ENCODE results near the gene ZNF423.

The ZNF423 gene

DNA sequence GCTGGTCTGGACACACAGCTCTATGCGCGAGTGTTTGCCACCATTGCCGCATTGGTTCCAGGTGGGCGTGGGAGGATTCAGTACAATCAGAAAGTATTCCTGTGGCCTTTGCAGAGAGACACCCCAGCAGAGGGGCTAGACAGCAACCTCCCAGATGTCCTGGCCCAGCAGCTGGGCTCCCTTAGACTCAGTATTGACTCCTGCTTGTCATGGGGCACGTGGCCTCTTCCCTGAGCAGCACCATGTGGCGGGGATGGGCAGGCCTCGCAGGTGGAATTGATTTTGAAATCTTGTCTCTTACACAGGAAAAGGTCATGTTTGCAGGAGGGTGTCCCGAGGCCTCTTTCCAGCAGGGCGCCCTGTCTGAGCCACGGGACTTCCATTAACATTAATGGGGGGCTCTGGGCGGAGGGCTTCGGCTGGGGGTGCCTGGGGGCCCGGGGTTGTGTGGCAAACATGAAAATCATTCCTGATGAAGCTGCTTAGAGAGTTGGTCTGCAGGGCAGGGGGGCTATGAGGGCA is 385.9 kb downstream of the ZNF423 start:
- Histone ChIP-seq H3K4me1 (ENCODE audit: control insufficient read depth, insufficient read depth, low read length, poor library complexity, severe bottlenecking) (no peaks in the 10 kb centered on the region), H3K9me3 (ENCODE audit: control insufficient read depth, low read length) (no peaks in the 10 kb centered on the region), H3K27ac (ENCODE audit: low read depth, low read length, severe bottlenecking) (no peak overlapping the region), H3K4me3 (ENCODE audit: extremely low read depth, insufficient read depth, low read length, poor library complexity, severe bottlenecking) (no peak overlapping the region), H3K36me3 (ENCODE audit: control insufficient read depth, insufficient read depth, low read length) (no peaks in the 10 kb centered on the region)
- 90 to 96% methylated on average over 10 to 11 of the region's 13 CpGs for WGBS, 2 experiments (ENCODE audit: insufficient coverage in 2 of 2)

DNA sequence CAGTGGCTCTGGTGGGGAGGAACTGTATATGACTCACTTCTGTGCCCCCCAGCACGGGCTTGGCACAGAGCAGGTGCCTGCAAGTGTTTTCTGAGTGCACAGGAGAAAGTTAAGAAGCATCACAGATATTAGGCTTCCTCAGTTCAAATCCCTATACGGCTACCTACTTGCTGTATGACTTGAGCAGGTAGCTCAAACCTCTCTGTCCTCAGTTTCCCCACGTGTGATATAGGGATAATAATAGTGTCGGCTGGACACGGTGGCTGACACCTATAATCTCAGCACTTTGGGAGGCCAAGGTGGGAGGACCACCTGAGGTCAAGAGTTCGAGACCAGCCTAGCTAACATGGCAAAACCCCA is 386.6 kb downstream of the ZNF423 start:
- Histone ChIP-seq H3K27ac (ENCODE audit: low read depth, low read length, severe bottlenecking) (no peak overlapping the region), H3K9me3 (ENCODE audit: control insufficient read depth, low read length) (no peaks in the 10 kb centered on the region), H3K36me3 (ENCODE audit: control insufficient read depth, insufficient read depth, low read length) (no peaks in the 10 kb centered on the region), H3K4me3 (ENCODE audit: extremely low read depth, insufficient read depth, low read length, poor library complexity, severe bottlenecking) (no peak overlapping the region), H3K4me1 (ENCODE audit: control insufficient read depth, insufficient read depth, low read length, poor library complexity, severe bottlenecking) (no peaks in the 10 kb centered on the region)
- WGBS, 2 experiments (ENCODE audit: insufficient coverage in 2 of 2): 84 to 94% methylated on average over 3 to 4 of the region's 6 CpGs

DNA sequence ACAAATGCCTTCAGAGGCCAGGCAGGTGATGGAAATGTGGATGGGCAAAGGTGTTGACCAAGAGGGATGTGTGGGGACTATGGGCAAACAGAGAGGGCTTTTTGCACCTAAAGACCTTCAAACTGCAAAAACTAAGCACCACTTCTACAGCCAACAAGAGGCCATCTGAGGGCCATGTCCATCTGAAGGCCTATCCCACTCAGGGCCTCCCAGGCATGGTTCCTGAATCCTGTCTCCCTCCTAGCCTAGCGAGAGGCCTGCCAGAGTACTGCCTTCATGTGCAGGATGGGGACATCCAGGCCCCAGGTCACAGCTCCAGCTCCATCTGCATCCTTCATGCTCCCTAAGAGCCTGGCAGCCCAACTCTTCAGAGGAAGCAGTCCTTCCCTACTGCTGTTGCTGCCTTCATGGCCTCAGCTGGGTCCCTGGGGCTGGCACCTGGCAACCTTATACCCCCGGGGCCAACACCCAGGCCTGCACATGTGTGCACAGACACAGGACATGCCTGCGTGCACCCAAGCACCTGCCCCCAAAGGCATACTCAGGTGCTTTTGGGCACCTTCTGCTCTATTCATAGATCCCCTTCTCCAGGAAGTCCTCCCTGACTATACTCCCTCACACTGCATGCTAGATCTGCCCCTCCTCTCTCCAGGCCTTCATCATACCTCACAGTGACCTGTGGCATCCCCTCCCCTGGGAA is 387.2 kb downstream of the ZNF423 start:
- Histone ChIP-seq H3K4me3 (ENCODE audit: extremely low read depth, insufficient read depth, low read length, poor library complexity, severe bottlenecking) (no peak overlapping the region), H3K4me1 (ENCODE audit: control insufficient read depth, insufficient read depth, low read length, poor library complexity, severe bottlenecking) (no peaks in the 10 kb centered on the region), H3K36me3 (ENCODE audit: control insufficient read depth, insufficient read depth, low read length) (no peaks in the 10 kb centered on the region), H3K9me3 (ENCODE audit: control insufficient read depth, low read length) (no peaks in the 10 kb centered on the region), H3K27ac (ENCODE audit: low read depth, low read length, severe bottlenecking) (no peak overlapping the region)
- WGBS, 2 experiments (ENCODE audit: insufficient coverage in 2 of 2): 87 to 88% methylated on average over 3 of the region's 3 CpGs

DNA sequence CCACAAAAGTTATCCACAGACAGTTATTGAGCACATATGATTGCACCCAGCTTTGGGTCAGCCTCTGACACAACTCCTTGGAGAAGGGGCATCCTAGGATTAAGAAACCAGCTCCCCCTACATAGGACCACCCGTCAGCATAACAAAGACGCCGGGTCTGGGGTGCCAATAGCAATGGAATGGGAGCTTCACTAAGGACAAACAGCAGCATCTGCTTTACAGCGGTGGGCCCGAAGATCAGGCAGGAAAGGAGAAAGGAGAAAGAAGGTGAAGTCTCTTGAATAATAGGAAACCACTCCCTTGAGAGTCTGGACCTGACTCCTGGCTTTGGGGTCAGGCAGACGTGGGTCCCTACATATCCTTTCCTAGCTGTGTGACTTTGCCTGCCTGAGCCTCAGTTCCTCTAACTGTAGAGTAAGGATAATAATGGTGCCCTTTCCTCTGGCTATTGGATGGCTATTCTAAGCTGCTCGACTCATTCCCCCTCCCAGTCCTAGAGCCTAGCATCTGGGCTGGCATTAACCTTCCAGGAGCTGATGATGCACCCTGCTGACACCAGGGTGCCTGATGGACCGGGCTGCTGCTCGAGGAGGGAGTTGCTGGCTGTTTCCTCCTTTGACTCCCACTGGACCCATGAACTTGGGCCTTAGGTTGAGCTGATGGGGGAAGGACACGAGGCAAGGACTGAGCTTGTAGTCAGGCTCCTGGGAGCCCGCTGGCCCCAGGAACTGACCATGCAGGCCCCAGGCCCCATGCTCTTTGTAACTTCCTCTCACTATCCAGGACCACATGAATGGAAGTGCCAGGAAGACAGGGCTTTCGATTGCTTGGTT is 388.2 kb downstream of the ZNF423 start:
- no peaks in the 10 kb centered on the region for H3K9me3 ChIP-seq (ENCODE audit: control insufficient read depth, low read length)
- H3K27ac ChIP-seq (ENCODE audit: low read depth, low read length, severe bottlenecking): no peak overlapping the region
- 88 to 89% methylated on average over 8 to 10 of the region's 12 CpGs for WGBS, 2 experiments (ENCODE audit: insufficient coverage in 2 of 2)
- H3K36me3 ChIP-seq (ENCODE audit: control insufficient read depth, insufficient read depth, low read length): no peaks in the 10 kb centered on the region
- H3K4me1 ChIP-seq (ENCODE audit: control insufficient read depth, insufficient read depth, low read length, poor library complexity, severe bottlenecking): no peaks in the 10 kb centered on the region
- H3K4me3 ChIP-seq (ENCODE audit: extremely low read depth, insufficient read depth, low read length, poor library complexity, severe bottlenecking): no peak overlapping the region

DNA sequence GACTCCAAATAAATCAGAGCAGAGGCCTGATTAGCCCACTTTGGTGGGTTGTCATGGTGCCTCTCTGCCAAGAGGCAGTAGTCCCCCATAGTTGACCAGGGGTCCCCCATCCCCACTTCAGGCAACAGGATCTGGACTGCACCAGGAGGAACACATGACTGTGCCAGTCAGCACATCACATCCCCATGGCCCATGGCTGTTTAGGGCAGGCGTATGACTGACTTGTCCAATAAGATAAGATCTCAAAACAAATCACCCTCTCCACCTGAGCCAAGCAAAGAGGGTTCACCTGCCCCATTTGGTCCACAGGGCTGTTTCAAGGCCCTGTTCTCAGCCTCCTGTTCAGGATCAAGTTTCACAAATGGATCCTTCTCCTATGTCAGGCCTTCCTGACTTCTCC is 389.0 kb downstream of the ZNF423 start:
- H3K4me1 ChIP-seq (ENCODE audit: control insufficient read depth, insufficient read depth, low read length, poor library complexity, severe bottlenecking): no peaks in the 10 kb centered on the region
- no peak overlapping the region for H3K4me3 ChIP-seq (ENCODE audit: extremely low read depth, insufficient read depth, low read length, poor library complexity, severe bottlenecking)
- no peaks in the 10 kb centered on the region for H3K9me3 ChIP-seq (ENCODE audit: control insufficient read depth, low read length)
- 100% methylated on average over 1 of the region's 1 CpG for WGBS, 2 experiments (ENCODE audit: insufficient coverage in 2 of 2)
- H3K27ac ChIP-seq (ENCODE audit: low read depth, low read length, severe bottlenecking): no peak overlapping the region
- no peaks in the 10 kb centered on the region for H3K36me3 ChIP-seq (ENCODE audit: control insufficient read depth, insufficient read depth, low read length)

DNA sequence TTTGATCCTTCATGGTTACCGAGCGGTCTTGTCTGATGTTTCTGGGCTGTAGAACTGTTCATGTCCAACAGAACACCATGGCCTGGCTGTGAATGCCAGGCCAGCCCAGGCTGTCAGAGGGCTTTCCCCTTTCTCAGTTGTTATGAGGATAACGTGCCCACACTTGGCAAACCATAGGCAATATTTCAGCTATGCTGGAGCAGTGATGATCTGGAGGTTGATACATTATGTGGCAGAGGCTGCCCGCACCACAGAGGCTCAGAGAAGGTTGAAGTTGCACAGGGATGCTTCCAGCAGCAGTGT is 389.4 kb downstream of the ZNF423 start:
- H3K36me3 ChIP-seq (ENCODE audit: control insufficient read depth, insufficient read depth, low read length): no peaks in the 10 kb centered on the region
- no peaks in the 10 kb centered on the region for H3K4me1 ChIP-seq (ENCODE audit: control insufficient read depth, insufficient read depth, low read length, poor library complexity, severe bottlenecking)
- H3K27ac ChIP-seq (ENCODE audit: low read depth, low read length, severe bottlenecking): no peak overlapping the region
- no peaks in the 10 kb centered on the region for H3K9me3 ChIP-seq (ENCODE audit: control insufficient read depth, low read length)
- H3K4me3 ChIP-seq (ENCODE audit: extremely low read depth, insufficient read depth, low read length, poor library complexity, severe bottlenecking): no peak overlapping the region
- WGBS, 2 experiments (ENCODE audit: insufficient coverage in 2 of 2): 96 to 98% methylated on average over 3 of the region's 4 CpGs

DNA sequence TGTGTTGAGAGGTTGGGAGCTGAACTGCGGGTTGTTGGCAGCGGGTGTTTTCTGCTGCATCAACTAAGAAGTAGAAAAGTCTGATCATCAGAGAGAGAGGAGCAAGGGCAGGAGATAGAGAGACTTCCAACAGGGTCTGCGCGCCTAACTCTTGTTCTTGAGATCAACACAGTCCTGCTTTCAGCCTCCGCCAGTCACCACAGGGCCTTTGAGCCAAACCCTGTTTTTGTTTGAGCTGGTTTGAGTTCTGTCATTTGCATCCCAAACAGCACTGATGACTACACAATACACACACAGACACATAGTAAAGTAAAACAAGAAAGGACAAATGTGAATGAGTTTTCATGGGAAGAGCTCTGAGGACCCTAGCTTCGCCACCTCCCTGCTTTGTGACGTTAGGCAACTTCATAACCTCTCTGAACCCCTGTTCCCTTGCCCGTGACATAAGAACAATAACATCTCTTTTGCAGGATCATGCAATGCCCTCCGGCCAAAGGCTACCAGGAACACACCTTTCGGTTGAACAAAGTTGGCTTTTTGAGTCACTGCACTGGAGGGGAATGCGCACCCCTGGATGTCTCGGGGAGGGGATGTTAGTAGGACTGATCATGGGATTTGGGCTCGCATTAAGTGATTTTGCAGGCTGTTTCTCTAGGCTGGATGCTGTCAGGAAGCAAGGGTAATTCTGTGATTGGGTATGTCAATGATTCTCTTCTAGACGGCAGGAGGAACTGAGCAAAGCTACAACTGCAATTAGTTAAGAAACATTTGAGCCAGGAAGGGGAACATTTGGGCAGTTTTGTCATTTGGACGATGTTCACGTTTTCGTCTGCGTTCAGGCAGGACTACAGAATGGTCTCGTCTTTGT is 390.0 kb downstream of the ZNF423 start:
- no peaks in the 10 kb centered on the region for H3K4me1 ChIP-seq (ENCODE audit: control insufficient read depth, insufficient read depth, low read length, poor library complexity, severe bottlenecking)
- WGBS, 2 experiments (ENCODE audit: insufficient coverage in 2 of 2): 90% methylated on average over 17 to 18 of the region's 19 CpGs
- H3K27ac ChIP-seq (ENCODE audit: low read depth, low read length, severe bottlenecking): no peak overlapping the region
- no peaks in the 10 kb centered on the region for H3K36me3 ChIP-seq (ENCODE audit: control insufficient read depth, insufficient read depth, low read length)
- no peak overlapping the region for H3K4me3 ChIP-seq (ENCODE audit: extremely low read depth, insufficient read depth, low read length, poor library complexity, severe bottlenecking)
- no peaks in the 10 kb centered on the region for H3K9me3 ChIP-seq (ENCODE audit: control insufficient read depth, low read length)

DNA sequence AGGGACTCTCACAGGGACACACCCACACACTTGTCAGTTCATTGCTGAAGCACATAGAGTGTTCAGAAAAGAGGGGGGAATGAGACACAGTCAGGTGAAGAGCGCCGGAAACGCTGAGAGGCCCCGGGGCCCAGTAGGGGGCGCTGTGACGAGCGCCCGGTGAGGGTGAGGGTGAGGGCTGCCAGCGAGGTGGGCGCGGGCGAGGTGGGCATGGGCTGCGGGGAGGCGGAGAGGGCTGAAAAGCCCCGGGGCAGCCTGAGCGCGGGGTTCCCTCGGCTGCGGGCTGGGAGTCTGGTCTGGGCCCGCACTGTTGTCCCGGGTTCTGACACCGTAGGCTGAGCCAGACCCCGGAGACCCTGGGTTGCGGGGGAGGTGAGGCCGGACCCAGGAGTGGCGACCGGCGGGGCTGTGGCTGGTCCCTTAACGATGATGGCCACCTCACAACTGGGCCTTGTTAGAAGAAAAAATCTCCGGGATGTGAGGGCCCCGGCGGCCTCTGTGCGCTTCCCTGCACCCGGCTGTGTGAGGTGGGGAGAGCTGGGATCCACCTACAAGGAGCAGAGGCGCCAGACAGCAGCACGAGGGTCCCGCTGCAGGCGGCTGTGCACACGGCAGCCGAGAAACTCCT is 390.9 kb downstream of the ZNF423 start:
- WGBS, 2 experiments (ENCODE audit: insufficient coverage in 2 of 2): 7 to 15% methylated on average over 32 to 36 of the region's 40 CpGs
- no peaks in the 10 kb centered on the region for H3K9me3 ChIP-seq (ENCODE audit: control insufficient read depth, low read length)
- no peak overlapping the region for H3K27ac ChIP-seq (ENCODE audit: low read depth, low read length, severe bottlenecking)
- peak overlapping the region; percentile 19 for H3K4me3 ChIP-seq (ENCODE audit: extremely low read depth, insufficient read depth, low read length, poor library complexity, severe bottlenecking)
- no peaks in the 10 kb centered on the region for H3K36me3 ChIP-seq (ENCODE audit: control insufficient read depth, insufficient read depth, low read length)
- no peaks in the 10 kb centered on the region for H3K4me1 ChIP-seq (ENCODE audit: control insufficient read depth, insufficient read depth, low read length, poor library complexity, severe bottlenecking)

DNA sequence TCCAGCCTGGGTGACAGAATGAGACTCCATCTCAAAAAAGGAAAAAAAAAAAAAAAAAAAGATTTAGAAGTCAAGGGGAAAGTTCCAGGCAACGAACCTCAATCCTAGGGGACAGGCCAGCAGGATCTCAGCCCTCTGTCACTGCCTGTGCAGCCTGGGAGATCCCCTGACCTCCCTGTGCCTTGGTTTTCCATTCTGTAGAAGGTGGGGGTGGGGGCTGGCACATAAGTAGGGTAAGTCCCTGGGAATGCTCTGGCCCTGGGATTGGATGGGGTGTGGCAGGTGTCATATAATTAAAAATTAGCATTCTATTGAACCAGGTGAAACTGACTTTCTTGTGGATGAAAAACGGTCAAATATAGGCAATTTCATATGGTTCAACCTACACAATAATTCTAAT is 391.8 kb downstream of the ZNF423 start:
- Histone ChIP-seq H3K4me3 (ENCODE audit: extremely low read depth, insufficient read depth, low read length, poor library complexity, severe bottlenecking) (no peak overlapping the region), H3K9me3 (ENCODE audit: control insufficient read depth, low read length) (no peaks in the 10 kb centered on the region), H3K36me3 (ENCODE audit: control insufficient read depth, insufficient read depth, low read length) (no peaks in the 10 kb centered on the region), H3K4me1 (ENCODE audit: control insufficient read depth, insufficient read depth, low read length, poor library complexity, severe bottlenecking) (no peaks in the 10 kb centered on the region), H3K27ac (ENCODE audit: low read depth, low read length, severe bottlenecking) (no peak overlapping the region)
- 73 to 100% methylated on average over 1 of the region's 2 CpGs for WGBS, 2 experiments (ENCODE audit: insufficient coverage in 2 of 2)

DNA sequence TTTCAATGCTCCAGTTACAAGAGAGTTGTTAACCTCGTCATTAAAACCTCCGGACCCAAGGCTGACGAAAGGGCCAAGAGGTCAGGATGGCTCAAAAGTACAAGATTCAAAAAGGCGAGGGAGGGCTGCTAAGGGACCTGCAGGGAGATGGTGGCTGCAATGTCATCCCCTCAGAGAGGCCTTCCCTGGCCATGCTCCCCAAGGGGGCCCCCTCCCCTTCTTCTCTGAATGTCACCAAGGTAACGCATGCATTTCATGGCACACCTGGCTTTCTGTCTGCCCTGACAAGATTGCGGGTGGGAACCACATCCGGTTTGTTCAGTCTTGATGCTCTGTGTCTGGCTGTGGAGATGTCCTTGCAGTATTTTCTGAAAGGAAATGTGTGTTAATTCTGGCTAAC is 392.4 kb downstream of the ZNF423 start:
- no peak overlapping the region for H3K4me3 ChIP-seq (ENCODE audit: extremely low read depth, insufficient read depth, low read length, poor library complexity, severe bottlenecking)
- H3K36me3 ChIP-seq (ENCODE audit: control insufficient read depth, insufficient read depth, low read length): no peaks in the 10 kb centered on the region
- H3K9me3 ChIP-seq (ENCODE audit: control insufficient read depth, low read length): no peaks in the 10 kb centered on the region
- no peak overlapping the region for H3K27ac ChIP-seq (ENCODE audit: low read depth, low read length, severe bottlenecking)
- WGBS, 2 experiments (ENCODE audit: insufficient coverage in 2 of 2): 80 to 87% methylated on average over 6 of the region's 7 CpGs
- H3K4me1 ChIP-seq (ENCODE audit: control insufficient read depth, insufficient read depth, low read length, poor library complexity, severe bottlenecking): no peaks in the 10 kb centered on the region
